Measurements from ENCODE around the gene LRRC74A. TPM values are rescaled to one million over a fixed set of nuclear protein-coding genes. Genes with fewer than 3 reads are reported as not detected.

The LRRC74A gene
- total RNA-seq, 1 experiment from 2014 or later, result not detected

DNA sequence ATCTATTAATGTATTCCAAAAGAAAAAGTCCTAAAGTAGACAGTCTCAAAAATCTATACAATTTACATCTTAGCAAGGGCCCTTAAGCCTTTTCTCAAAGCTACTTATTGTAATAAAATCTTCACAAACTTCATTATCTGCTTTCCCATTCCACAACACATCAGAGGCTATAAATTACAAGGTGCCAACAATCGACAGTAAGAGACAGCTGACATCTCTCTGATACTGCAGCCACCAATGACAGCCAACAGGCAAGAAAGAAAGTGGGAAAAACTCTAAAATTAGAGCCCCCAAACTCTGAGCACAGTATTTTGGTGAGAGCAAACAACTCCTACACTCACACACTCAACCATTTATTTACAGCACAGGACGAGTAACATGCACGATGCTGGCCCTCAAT, 15.7 kb upstream of the LRRC74A start:
- H3K4me1 Mint-ChIP-seq (ENCODE audit: low read depth, unreplicated experiment), result peaks cover 11% of the 10 kb centered on the region
- H3K27me3 Mint-ChIP-seq (ENCODE audit: unreplicated experiment), result no peaks in the 10 kb centered on the region
- intact Hi-C loops (cut with micrococcal nuclease; ENCODE audit: unreplicated experiment), result no loop called here
- TF ChIP-seq, protein P1, sequence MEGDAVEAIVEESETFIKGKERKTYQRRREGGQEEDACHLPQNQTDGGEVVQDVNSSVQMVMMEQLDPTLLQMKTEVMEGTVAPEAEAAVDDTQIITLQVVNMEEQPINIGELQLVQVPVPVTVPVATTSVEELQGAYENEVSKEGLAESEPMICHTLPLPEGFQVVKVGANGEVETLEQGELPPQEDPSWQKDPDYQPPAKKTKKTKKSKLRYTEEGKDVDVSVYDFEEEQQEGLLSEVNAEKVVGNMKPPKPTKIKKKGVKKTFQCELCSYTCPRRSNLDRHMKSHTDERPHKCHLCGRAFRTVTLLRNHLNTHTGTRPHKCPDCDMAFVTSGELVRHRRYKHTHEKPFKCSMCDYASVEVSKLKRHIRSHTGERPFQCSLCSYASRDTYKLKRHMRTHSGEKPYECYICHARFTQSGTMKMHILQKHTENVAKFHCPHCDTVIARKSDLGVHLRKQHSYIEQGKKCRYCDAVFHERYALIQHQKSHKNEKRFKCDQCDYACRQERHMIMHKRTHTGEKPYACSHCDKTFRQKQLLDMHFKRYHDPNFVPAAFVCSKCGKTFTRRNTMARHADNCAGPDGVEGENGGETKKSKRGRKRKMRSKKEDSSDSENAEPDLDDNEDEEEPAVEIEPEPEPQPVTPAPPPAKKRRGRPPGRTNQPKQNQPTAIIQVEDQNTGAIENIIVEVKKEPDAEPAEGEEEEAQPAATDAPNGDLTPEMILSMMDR (IDR thresholded peaks at IDR 0.05; ENCODE audit: unreplicated experiment), result no peak
- H3K9me3 Mint-ChIP-seq (ENCODE audit: low read depth, unreplicated experiment), result no peaks in the 10 kb centered on the region
- H3K36me3 Mint-ChIP-seq (ENCODE audit: insufficient read depth, unreplicated experiment), result peaks cover 29% of the 10 kb centered on the region
- H3K27ac Mint-ChIP-seq (ENCODE audit: unreplicated experiment), result no peak overlapping the region
- CTCF ChIA-PET, result interaction anchor here (1.7 kb wide), 1 partner anchor 99 kb away, joined by 7 read pairs; no protein-coding TSS in a partner anchor
- peak overlapping the region; percentile 93 for H3K4me3 Mint-ChIP-seq (ENCODE audit: low read depth, unreplicated experiment)
- no peak for DNase-seq
- BruUV-seq (replicated peaks), result no TSS peak

DNA sequence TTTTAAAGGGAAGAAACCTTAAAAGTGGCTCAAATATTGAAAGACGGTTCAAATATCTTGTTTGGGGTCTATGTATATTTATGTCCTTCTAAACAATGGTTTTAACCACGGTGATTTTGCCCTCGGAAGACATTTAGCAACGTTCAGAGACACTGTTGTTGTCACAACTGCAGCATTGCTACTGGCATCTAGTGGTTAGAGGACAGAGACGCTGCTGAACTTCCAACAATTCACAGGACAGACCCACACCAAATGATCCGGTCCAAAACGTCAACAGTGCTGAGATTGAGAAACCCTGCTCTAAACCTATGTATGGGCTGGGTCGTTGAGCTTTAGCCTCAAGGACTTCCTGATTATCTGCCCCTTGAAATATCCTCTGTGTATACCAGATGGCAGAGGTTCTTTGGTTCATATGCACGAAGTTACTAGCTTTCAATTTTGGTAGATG, 15.2 kb upstream of the LRRC74A start:
- peak; percentile 12 for DNase-seq
- Mint-ChIP-seq H3K4me3 (ENCODE audit: low read depth, unreplicated experiment) (peak overlapping the region; percentile 93), H3K36me3 (ENCODE audit: insufficient read depth, unreplicated experiment) (peaks cover 29% of the 10 kb centered on the region), H3K9me3 (ENCODE audit: low read depth, unreplicated experiment) (no peaks in the 10 kb centered on the region), H3K27me3 (ENCODE audit: unreplicated experiment) (no peaks in the 10 kb centered on the region), H3K27ac (ENCODE audit: unreplicated experiment) (no peak overlapping the region), H3K4me1 (ENCODE audit: low read depth, unreplicated experiment) (peaks cover 11% of the 10 kb centered on the region)
- CTCF ChIA-PET, result interaction anchor here (1.7 kb wide), 1 partner anchor 100 kb away, joined by 7 read pairs; no protein-coding TSS in a partner anchor
- no TSS peak for BruUV-seq (replicated peaks)
- intact Hi-C loops (cut with micrococcal nuclease; ENCODE audit: unreplicated experiment), result loop anchor here (1.0 kb wide), 1 partner anchor 101 kb away; no protein-coding TSS in a partner anchor
- TF ChIP-seq, protein P1 (IDR thresholded peaks at IDR 0.05; ENCODE audit: unreplicated experiment), result no peak

DNA sequence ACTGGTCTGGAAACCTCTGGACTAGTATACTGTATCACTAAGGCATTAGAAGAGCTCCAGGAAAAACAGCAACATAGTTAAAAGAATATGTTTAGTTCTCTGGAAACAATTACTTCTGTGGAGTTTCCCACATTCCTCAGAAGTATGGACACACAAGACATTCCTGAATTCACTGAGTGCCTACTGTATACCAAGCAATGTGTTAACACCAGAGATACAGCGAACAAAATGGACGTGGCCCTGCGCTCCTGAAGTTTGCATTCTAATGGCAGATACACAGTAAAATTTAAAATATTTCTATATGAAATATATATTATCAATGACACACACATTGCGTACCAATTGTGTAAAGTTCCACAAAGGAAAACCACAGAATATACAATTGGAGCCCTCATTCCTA, 14.6 kb upstream of the LRRC74A start:
- CTCF ChIA-PET, result interaction anchor here (1.0 to 1.7 kb wide), 2 partner anchors 27 to 100 kb away, joined by 3 to 7 read pairs; no protein-coding TSS in a partner anchor
- Mint-ChIP-seq H3K4me1 (ENCODE audit: low read depth, unreplicated experiment) (peaks cover 11% of the 10 kb centered on the region), H3K36me3 (ENCODE audit: insufficient read depth, unreplicated experiment) (peaks cover 29% of the 10 kb centered on the region), H3K4me3 (ENCODE audit: low read depth, unreplicated experiment) (peak overlapping the region; percentile 93), H3K9me3 (ENCODE audit: low read depth, unreplicated experiment) (no peaks in the 10 kb centered on the region), H3K27me3 (ENCODE audit: unreplicated experiment) (no peaks in the 10 kb centered on the region), H3K27ac (ENCODE audit: unreplicated experiment) (peak overlapping the region; percentile 88)
- TF ChIP-seq, protein P1 (IDR thresholded peaks at IDR 0.05; ENCODE audit: unreplicated experiment), result no peak
- BruUV-seq (replicated peaks), result no TSS peak
- DNase-seq, result no peak
- intact Hi-C loops (cut with micrococcal nuclease; ENCODE audit: unreplicated experiment), result loop anchor here (1.0 kb wide), 1 partner anchor 101 kb away; no protein-coding TSS in a partner anchor

DNA sequence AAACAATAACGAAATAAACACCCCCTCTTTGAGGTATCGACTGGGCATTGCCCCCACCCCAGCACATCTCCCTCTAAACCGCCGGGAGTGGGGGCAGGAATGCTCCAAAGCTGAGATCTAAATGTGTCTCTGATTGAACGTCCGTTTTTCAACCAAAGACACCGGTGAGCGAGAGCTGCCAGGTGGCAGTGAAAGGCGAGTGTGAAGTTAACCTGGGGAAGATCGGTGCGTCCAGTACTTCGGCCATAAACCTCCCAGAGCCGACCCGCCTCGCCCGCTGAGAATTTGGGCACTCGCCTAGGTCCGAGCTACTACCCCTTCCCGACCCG, 14.2 kb upstream of the LRRC74A start:
- no peak for DNase-seq
- Mint-ChIP-seq H3K9me3 (ENCODE audit: low read depth, unreplicated experiment) (no peaks in the 10 kb centered on the region), H3K36me3 (ENCODE audit: insufficient read depth, unreplicated experiment) (peaks cover 27% of the 10 kb centered on the region), H3K4me3 (ENCODE audit: low read depth, unreplicated experiment) (peak overlapping the region; percentile 93), H3K4me1 (ENCODE audit: low read depth, unreplicated experiment) (peaks cover 11% of the 10 kb centered on the region), H3K27me3 (ENCODE audit: unreplicated experiment) (no peaks in the 10 kb centered on the region), H3K27ac (ENCODE audit: unreplicated experiment) (peak overlapping the region; percentile 88)
- TSS peak; percentile 35 for BruUV-seq (replicated peaks)
- intact Hi-C loops (cut with micrococcal nuclease; ENCODE audit: unreplicated experiment), result no loop called here
- CTCF ChIA-PET, result interaction anchor here (1.0 to 1.7 kb wide), 4 partner anchors 18 to 286 kb away, joined by 3 to 7 read pairs (median 4); partner anchors contain the start of gene CIPC
- TF ChIP-seq, protein P1 (IDR thresholded peaks at IDR 0.05; ENCODE audit: unreplicated experiment), result no peak

All from Calu3 (cell line).